NCI-H2107 treated with DMSO at 0.1 percent for 48 hours (cell line): ENCODE results near the gene CEBPB.
A peak's percentile ranks its signal among the peaks of the same experiment; 100 is the strongest.
"Not testable (repeated sequence)": the region's sequence is repeated elsewhere in the genome, so short reads cannot be mapped to it uniquely, and the experiment has no call there.

ENCODE experiments used
- DNase-seq: peaks from one replicate; lab custom pipeline; 2025; ENCODE audit not compliant: unreplicated experiment; lab: John Stamatoyannopoulos, UW

The CEBPB gene

GRCh38 chr20:50190251-50191064 is at the start of gene CEBPB:
Gene CEBPB (plus strand): TSS chr20:50190830. CDS start chr20:50191034, 204 bp downstream.
- DNase-seq = peak; percentile 57

DNA sequence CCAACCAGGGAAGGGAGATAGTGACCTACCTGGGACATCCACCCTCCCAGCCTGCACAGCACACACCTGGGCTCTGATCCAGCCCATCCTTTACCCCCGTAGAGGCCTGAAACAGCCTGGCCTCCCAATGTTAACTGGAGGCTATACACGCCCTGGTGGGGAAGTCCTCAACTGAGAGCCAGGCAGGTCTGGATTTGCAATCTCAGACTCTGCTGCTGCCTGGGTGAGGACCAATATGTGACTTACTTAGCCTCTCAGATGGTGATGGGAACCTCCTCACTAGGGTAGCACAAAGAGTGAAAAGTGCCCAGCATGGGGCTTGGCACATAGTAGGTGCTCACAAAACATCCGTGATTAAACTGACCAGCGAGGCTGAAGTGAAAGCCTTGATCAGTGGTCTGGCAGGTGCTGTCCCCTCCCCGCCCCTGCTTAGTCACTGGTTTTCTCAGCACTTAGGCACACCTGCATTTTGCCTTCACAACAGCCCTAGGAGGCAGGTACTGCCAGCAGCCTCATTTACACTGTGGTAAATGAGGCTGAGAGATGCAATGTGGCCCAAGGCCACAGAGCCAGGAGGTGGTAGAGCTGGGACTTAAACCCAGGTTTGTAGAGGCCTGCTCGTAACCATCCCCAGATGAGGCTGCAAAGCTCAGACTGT is 49.5 kb upstream of the CEBPB start:
- DNase-seq = no peak

GRCh38 chr20:50141811-50142561 is 48.6 kb upstream of the CEBPB start:
- DNase-seq = no peak

GRCh38 chr20:50142812-50143211 is 47.8 kb upstream of the CEBPB start:
- peak; percentile 86 for DNase-seq

GRCh38 chr20:50144362-50144761 is 46.3 kb upstream of the CEBPB start:
- DNase-seq = no peak

- no peak for DNase-seq
Observed at GRCh38 chr20:50145566-50145965, 45.1 kb upstream of the CEBPB start.

GRCh38 chr20:50146214-50146613 is 44.4 kb upstream of the CEBPB start:
- DNase-seq = no peak

DNA sequence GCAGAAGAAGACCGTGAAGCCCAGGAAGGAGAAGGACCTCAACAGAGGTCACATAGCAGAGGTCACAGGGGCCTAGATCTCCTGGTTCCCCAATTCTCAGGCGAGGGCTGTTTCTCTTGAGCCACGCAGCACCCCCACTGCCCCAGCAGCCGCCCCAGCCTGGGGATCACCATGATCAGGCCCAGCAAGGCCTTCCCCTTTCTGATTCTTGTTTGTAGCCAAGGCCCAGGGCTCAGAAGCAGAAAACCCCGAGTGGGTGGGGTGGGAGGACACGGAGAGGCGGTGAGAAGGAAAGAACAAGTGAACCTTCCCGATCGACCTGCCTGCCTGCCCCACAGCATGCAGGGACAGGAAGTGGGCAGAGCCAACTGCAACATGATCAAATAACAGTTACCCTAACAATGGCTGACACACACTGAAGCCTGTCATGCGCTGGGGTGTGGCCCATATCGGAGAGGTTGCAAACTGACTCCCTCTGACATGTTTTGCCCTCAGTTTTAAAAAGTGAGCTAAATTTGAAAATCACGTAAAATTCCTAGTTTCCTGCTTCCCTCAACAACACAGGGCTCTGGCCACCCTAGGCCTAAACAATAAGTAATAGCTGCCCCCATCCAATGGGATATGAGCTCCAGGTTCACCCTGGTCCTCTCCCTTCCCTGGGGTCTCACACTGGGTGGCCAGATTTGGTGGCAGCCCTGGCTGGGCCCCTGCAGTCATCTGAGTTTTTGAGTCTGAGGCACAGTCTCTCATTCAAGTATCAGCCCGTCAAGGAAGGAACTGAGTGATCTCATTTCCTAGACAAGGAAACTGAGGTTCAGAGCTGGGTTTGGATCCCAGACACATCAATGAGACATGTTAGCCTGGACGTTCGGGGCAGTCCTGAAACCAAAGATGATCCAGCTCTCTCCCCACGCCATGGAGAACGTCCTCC is 43.6 kb upstream of the CEBPB start:
- peak; percentile 52 for DNase-seq

- DNase-seq = no peak
Observed at GRCh38 chr20:50149481-50150254, 41.0 kb upstream of the CEBPB start.

DNA sequence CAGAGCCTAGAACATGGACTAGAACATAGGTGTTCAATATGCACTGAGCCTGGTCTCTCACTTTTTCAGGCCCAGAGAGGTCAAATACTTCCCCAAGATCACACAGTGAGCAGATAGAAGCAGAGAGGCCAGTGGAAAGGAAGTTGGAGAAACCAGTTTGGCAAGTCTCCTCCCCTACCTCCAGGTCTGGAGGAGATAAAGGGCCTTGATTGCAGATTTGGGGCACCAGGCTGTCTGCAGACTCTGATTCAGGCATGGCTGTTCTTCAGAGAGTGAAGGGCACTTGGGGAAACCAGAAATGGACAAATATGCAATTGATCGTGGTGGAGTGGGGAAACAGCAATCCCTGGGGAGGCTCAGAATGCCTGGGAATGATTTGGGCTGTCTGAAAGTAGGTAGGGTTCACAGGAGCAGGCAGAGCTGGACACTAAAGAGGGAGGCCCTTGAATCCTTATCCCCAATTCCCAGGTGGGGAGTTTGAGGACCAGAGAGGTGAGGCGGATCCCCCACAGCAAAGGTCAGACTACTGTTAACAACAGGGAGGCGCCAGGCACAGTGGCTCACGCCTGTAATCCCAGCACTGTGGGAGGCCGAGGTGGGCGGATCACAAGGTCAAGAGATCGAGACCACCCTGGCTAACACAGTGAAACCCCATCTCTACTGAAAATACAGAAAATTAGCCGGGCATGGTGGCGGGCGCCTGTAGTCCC is 39.4 kb upstream of the CEBPB start:
- DNase-seq = no peak

- peak; percentile 66 for DNase-seq
Observed at GRCh38 chr20:50152394-50153152, 38.1 kb upstream of the CEBPB start.

GRCh38 chr20:50153153-50153499 is 37.5 kb upstream of the CEBPB start:
- no peak for DNase-seq

DNA sequence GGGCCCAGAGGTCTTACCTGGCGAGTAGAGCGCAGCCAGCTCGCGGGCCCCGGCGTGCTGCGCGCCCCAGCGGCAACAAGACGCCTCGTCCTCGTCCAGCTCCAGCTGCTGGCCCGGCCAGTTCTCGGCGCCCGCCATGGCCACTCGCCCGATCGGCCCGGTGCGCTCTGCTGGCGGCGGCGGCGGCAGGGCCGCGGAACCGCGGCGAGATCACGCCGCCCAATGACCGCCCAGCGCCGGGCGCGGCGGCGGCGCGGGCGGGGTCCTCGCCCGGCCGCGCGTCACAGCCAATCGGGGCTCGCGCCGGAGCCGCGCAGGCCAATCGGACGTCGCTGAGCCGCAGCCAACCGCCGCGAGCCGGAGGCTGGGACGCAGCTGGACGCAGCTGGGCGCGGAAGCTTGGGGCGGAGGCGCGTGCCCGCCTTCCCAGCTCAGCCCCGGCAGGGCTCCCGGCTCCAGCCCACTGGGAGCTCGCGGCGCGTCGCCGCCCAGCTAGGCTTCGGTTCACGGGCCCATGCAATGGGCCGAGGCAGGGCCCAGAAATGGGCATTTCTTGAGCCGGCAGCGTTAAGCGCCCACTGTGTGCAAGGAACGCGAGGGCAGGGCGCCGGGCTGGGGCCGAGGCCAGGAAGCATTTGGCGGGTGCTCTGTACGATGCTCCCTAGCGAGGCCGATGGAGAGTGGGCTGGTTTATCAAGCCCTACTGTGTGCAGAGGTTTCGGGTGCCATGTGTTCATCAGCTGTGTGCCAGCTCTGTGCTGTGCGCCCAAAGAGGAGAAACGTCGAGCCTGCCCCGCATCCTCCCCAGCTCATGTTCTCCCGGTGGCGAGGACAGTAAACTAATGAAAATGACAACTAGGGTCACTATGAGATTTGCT is 36.9 kb upstream of the CEBPB start, which contains the start of gene PEDS1:
Gene PEDS1, minus strand, starts transcription at position 224 of the 878 bp plus-strand sequence. Its CDS starts 86 bp downstream, at position 138.
- DNase-seq = peak; percentile 50

DNA sequence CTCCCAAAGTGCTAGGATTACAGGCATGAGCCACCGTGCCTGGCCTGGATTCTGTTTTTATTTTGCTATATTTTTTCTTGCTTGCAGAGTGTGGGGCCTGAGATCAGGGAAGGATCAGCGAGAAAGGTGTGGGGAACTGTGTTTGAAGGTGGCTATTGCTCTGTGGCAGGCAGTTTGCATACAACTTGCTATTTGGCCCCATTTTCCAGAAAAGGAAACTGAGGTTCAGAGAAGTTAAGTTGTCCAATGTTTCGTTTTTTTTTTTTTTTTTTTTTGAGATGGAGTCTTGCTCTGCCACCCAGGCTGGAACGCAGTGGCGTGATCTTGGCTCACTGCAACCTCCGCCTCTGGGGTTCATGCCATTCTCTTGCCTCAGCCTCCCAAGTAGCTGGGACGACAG is 29.1 kb upstream of the CEBPB start:
- not testable (repeated sequence) for DNase-seq

DNA sequence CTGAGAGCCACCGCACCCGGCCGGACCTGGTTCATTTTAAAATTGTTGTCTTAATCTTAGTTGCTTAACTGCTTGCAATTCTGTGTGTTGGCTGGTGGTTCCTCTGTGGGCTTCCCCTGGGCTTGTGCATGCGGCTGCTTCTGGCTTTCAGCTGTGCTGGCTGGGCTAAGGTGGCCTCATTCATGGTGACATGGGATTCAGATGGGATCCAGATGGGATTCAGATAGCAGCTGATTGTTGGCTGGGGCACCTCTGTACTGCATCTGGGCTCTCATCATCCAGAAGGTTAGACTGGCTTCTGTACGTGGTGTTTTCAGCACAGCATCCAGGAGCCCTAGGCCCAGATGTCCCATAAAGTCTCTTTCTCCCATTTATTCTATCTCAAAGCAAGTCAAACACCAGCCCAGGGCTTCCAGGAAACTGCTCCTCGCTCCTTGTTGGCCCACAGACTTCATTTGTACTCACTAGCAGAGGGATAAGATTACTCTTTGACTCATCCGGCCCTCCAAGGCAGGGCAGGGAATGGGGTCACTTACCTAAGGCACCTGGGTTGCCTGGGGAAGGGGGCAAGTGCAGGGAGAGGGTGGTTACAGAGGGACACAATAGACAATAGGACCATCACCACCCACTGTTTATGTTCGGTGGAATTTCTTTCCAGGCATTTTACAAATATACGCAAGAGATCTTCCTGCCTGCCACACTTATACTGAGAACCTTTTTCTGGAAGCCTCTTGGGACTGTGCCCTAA is 26.9 kb upstream of the CEBPB start:
- DNase-seq = no peak

GRCh38 chr20:50165684-50166554 is 24.7 kb upstream of the CEBPB start:
- peak; percentile 98 for DNase-seq
